C4-2B (cell line): ENCODE measurements around the gene QDPR.
"Not testable (repeated sequence)": the region's sequence is repeated elsewhere in the genome, so short reads cannot be mapped to it uniquely, and the experiment has no call there.

ENCODE experiments used
- H3K27ac ChIP-seq: fragments of 450-650 bp; 2 replicates; pipeline ENCODE4 v1.5.1; 2017
- ZFX ChIP-seq: fragments of 450-650 bp; IDR thresholded peaks from 2 replicates; pipeline ENCODE4 v1.6.1; 2017
- TF ChIP-seq, protein P1 (sequence below): fragments of 450-650 bp; conservative IDR thresholded peaks from 2 replicates; pipeline ENCODE4 v1.5.1; 2017; ENCODE audit warnings: mild to moderate bottlenecking

The QDPR gene

DNA sequence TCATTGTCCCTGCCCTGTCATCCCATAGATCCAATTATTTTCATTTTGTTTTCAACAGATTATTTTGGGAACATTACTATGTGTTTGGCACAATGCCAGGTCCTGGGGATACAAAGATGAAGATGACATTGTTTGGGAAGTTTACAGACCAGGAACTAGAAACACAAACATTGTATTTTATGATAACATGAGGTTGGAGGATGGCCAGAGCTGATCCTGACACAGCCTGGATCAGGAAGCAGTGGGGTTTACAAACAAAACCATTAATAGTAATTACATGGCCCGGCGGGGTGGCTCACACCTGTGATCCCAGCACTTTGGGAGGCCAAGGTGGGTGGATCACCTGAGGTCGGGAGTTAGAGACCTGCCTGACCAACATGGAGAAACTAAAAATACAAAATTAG lies 32.9 kb upstream of the QDPR start:
- no peak for TF ChIP-seq ZFX
- TF ChIP-seq, protein P1, sequence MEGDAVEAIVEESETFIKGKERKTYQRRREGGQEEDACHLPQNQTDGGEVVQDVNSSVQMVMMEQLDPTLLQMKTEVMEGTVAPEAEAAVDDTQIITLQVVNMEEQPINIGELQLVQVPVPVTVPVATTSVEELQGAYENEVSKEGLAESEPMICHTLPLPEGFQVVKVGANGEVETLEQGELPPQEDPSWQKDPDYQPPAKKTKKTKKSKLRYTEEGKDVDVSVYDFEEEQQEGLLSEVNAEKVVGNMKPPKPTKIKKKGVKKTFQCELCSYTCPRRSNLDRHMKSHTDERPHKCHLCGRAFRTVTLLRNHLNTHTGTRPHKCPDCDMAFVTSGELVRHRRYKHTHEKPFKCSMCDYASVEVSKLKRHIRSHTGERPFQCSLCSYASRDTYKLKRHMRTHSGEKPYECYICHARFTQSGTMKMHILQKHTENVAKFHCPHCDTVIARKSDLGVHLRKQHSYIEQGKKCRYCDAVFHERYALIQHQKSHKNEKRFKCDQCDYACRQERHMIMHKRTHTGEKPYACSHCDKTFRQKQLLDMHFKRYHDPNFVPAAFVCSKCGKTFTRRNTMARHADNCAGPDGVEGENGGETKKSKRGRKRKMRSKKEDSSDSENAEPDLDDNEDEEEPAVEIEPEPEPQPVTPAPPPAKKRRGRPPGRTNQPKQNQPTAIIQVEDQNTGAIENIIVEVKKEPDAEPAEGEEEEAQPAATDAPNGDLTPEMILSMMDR: no peak
- H3K27ac ChIP-seq: peak overlapping the region; percentile 29

DNA sequence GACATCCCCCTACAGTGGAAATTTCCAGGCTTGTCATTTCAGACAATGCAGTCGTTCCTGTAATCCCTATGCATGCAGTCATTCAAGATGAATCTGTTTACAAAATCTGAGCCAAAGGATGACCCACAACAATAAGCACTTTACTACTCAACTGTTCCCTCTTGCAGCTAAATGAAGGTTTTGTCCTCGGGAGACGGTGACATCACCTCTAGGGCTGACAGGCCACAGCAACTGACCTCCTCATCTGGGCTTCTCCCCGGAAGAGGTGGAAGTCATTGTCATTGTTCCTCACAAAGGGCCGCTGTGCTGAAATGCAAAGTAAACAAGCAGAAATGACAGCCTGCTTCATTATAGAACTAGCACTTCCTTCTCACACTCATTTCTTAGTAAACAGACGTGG lies 32.3 kb upstream of the QDPR start:
- no peak overlapping the region for H3K27ac ChIP-seq
- TF ChIP-seq, protein P1: no peak
- TF ChIP-seq ZFX: no peak

DNA sequence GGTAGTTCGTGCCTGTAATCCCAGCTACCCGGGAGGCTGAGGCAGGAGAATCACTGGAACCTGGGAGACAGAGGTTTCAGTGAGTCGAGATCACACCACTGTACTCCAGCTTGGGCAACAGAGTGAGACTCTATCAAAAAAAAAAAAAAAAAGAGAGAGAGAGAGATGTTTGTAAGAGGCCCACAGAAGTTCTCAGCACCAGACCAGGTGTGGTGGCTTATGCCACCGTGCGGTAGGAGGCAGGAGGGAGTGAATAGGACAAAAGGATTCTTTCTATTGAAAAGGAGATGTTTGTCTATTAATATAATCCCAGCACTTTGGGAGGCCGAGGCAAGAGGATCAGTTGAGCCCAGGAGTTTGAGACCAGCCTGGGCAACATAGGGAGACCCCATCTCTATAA lies 25.2 kb upstream of the QDPR start:
- H3K27ac ChIP-seq: not testable (repeated sequence)

DNA sequence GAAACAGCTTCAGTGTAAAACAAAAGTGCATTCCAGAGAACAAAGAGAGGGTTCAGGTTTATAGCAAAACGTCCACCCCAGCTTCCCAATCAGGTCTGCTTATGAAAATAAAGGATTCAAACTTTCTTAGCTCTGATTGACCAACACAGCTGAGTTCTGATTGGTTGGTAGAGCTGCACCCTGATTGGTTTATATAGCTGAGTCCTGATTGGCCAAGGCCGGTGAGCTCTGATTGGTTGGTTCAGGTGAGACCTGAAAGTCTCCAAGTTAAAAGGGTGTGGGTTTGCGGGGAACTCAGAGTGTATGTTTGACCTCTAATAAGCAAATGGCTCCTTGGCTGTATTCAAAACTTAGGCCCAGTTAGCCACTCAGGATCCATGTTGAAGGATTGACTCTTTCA lies 24.0 kb upstream of the QDPR start:
- TF ChIP-seq ZFX: no peak
- TF ChIP-seq, protein P1: no peak
- H3K27ac ChIP-seq: no peak overlapping the region

DNA sequence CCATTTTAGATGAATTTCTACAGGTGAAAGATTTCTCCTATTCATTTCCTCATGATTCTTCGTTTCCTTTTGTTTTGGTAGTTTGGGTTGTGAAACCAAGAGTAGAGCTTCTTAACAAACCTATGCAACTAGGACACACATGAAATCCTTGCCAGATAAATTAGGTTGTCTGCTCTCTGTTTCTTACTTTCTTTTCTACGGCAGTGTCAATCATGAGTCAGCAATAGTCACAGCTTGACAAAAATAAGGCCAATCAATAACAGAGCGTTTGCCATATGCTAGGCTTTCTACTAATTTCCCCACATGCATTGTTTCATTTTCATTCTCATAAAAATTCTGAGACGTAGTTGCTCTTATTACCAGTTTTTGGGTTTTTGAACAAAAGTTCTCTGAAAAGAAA lies 23.4 kb upstream of the QDPR start:
- no peak for TF ChIP-seq ZFX
- TF ChIP-seq, protein P1: no peak
- no peak overlapping the region for H3K27ac ChIP-seq

DNA sequence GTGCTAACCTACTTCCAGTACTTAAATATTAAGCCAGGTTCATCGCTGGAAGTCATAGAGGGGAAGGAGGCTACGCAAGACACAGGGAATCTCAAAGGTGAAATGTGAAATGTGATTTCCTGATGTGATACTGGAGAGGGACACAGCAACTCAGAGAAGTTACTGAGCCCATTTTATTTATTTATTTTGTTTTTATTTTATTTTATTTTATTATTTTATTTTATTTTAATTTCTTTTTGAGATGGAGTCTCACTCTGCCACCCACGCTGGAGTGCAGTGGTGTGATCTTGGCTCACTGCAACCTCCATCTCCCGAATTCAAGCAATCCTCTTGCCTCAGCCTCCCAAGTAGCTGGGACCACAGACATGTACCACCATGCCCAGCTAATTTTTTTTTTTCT lies 22.8 kb upstream of the QDPR start:
- no peak for TF ChIP-seq ZFX
- TF ChIP-seq, protein P1: no peak
- H3K27ac ChIP-seq: no peak overlapping the region

DNA sequence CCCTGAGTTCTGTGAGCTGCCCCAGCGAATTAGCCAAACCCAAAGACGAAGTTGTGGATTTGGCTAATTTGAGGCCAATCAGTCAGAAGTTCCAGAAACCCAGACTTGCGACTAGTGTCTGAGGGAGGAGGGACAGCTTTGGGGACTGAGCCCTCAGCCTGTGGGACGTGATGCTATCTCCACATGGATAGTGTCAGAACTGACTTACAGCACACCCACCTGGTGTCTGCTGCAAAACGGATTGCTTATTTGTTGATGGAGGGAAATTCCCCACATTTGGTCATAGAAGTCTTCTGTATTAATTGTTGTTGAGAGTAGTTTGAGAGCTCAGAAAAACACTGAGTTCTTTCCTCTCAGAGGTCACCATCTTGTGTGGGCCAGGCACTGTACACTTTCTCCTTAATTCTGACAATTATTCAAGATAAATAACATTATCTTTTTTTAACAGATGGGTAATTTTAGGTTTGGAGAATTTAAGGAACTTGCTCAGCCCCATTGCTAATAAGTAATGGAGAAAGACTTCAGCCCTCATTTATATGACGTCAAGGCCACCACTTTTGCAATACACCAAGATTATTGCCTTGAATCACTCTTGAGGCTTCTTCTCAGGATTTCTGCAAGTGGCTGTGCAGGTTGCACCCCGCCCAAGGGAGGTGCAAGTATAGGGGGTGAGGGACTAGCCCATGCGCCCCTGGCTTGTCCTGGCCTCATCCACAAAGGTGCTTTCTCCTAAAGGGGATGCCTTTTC lies 19.8 kb upstream of the QDPR start:
- TF ChIP-seq, protein P1: no peak
- TF ChIP-seq ZFX: no peak
- no peak overlapping the region for H3K27ac ChIP-seq

DNA sequence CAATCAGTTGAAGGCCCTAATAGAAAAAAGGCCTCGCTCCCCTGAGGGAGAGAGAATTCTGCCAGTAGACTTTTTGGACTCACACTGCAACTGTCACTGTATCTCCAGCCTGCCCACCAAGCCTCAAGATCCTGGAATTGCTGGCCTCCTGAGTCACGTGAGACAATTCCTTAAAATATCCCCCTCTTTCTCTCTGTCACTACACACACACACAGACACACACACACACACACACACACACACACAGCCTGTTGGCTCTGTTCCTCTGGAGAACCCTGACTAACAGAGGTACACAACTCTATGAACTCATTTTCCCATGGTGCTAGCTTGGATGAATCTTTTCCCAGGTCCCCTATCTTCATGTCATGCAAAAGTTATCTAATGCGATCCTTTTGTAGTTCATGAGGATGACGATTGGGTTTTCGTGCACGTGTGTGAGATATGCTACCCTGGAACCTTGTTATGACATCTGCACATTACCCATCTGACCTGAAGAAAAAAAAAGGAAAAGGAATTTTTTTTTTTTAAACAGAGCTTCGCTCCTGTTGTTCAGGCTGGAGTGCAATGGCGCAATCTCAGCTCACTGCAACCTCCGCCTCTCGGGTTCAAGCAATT lies 16.8 kb upstream of the QDPR start:
- no peak overlapping the region for H3K27ac ChIP-seq
- TF ChIP-seq ZFX: no peak
- TF ChIP-seq, protein P1: no peak
